Neuronal stem cell (in vitro differentiated cells): ENCODE measurements around the gene ARF3.
A peak's percentile ranks its signal among the peaks of the same experiment; 100 is the strongest.

Source experiments
- DNase-seq: peaks from one replicate; pipeline ENCODE4 v3.0.0-alpha.2; 2013; ENCODE audit warnings: low spot score
- H2AFZ ChIP-seq: one replicate; pipeline ENCODE4 v1.6.1; 2013; ENCODE audit warnings: mild to moderate bottlenecking, low read length, inconsistent platforms
- H2AK5ac ChIP-seq: 2 replicates; pipeline ENCODE4 v1.6.1; 2013; ENCODE audit warnings: low read depth, mild to moderate bottlenecking, inconsistent platforms, low read length, moderate library complexity, mixed read lengths
- H2BK120ac ChIP-seq: 2 replicates; pipeline ENCODE4 v1.6.1; 2013; ENCODE audit warnings: low read depth, mild to moderate bottlenecking, inconsistent platforms, low read length, moderate library complexity, mixed read lengths
- H2BK12ac ChIP-seq: one replicate; pipeline ENCODE4 v1.6.1; 2013; ENCODE audit warnings: low read length, inconsistent platforms
- H2BK15ac ChIP-seq: 2 replicates; pipeline ENCODE4 v1.6.1; 2013; ENCODE audit warnings: mild to moderate bottlenecking, low read length, inconsistent platforms, mixed read lengths
- H2BK5ac ChIP-seq: one replicate; pipeline ENCODE4 v1.6.1; 2013; ENCODE audit warnings: inconsistent platforms, mild to moderate bottlenecking, low read length, moderate library complexity
- H3K14ac ChIP-seq: one replicate; pipeline ENCODE4 v1.6.1; 2013; ENCODE audit warnings: low read length, inconsistent platforms
- H3K18ac ChIP-seq: 2 replicates; pipeline ENCODE4 v1.6.1; 2013; ENCODE audit warnings: low read length, inconsistent platforms
- H3K23ac ChIP-seq: 2 replicates; pipeline ENCODE4 v1.6.1; 2013; ENCODE audit warnings: low read depth, mild to moderate bottlenecking, mixed read lengths, low read length, inconsistent platforms; ENCODE audit not compliant: poor library complexity
- H3K27ac ChIP-seq: replicated peaks from 3 replicates; pipeline ENCODE4 v1.5.1; 2013; ENCODE audit warnings: low read length, inconsistent platforms
- H3K27me3 ChIP-seq, 3 experiments: 2 replicates each; pipeline ENCODE4 v1.6.1; 2013; ENCODE audit warnings: low read length in 3 of 3, mild to moderate bottlenecking in 2 of 3, inconsistent platforms in 1 of 3, low read depth in 1 of 3, mixed read lengths in 1 of 3, moderate library complexity in 1 of 3; ENCODE audit not compliant: control insufficient read depth in 3 of 3, insufficient read depth in 3 of 3
- H3K36me3 ChIP-seq, 2 donors: replicated peaks in 1 of 2; 2 replicates each; pipeline ENCODE4 v1.6.1; 2013; ENCODE audit warnings: low read length in 2 of 2; ENCODE audit not compliant: control insufficient read depth in 2 of 2, insufficient read depth in 2 of 2
- H3K4ac ChIP-seq: 2 replicates; pipeline ENCODE4 v1.6.1; 2013; ENCODE audit warnings: inconsistent platforms, mild to moderate bottlenecking, low read length, moderate library complexity
- H3K4me1 ChIP-seq, 2 donors: 1 replicate in 1 of 2; 2 replicates in 1 of 2; pipeline ENCODE4 v1.6.1; 2013; ENCODE audit warnings: low read length in 2 of 2, low read depth in 1 of 2; ENCODE audit not compliant: control insufficient read depth in 2 of 2, insufficient read depth in 1 of 2
- H3K4me2 ChIP-seq: one replicate; pipeline ENCODE4 v1.6.1; 2013; ENCODE audit warnings: mild to moderate bottlenecking, low read length, inconsistent platforms; ENCODE audit not compliant: insufficient read depth, poor library complexity, severe bottlenecking
- H3K4me3 ChIP-seq, 2 donors: 2 replicates each; pipeline ENCODE4 v1.5.1; 2013; ENCODE audit warnings: low read length in 2 of 2, mild to moderate bottlenecking in 2 of 2, inconsistent platforms in 1 of 2, moderate library complexity in 1 of 2
- H3K79me1 ChIP-seq: one replicate; pipeline ENCODE4 v1.6.1; 2013; ENCODE audit warnings: low read depth, mild to moderate bottlenecking, inconsistent platforms, low read length, moderate library complexity
- H3K9ac ChIP-seq: one replicate; pipeline ENCODE4 v1.6.1; 2013; ENCODE audit warnings: mild to moderate bottlenecking, low read depth, low read length, inconsistent platforms; ENCODE audit not compliant: poor library complexity
- H3K9me3 ChIP-seq, 2 donors: replicated peaks in 1 of 2; 2 replicates each; pipeline versions ENCODE3 to v1.6.1; 2013; ENCODE audit warnings: low read length in 2 of 2, mild to moderate bottlenecking in 2 of 2, inconsistent platforms in 1 of 2, low read depth in 1 of 2, mixed read lengths in 1 of 2, moderate library complexity in 1 of 2; ENCODE audit not compliant: control insufficient read depth in 2 of 2, insufficient read depth in 1 of 2
- H4K8ac ChIP-seq: one replicate; pipeline ENCODE4 v1.6.1; 2013; ENCODE audit warnings: low read depth, mild to moderate bottlenecking, inconsistent platforms, low read length, moderate library complexity
- H4K91ac ChIP-seq: one replicate; pipeline ENCODE4 v1.6.1; 2013; ENCODE audit warnings: low read length, low read depth, mild to moderate bottlenecking, inconsistent platforms; ENCODE audit not compliant: poor library complexity
- WGBS, 2 donors: extraction: QIAGEN DNeasy Blood & Tissue Kit; methylation state at CpG; one replicate each; pipeline ENCODE4 v1.1.7; 2013; ENCODE audit warnings: missing lambda C conversion rate in 2 of 2, mixed read lengths in 1 of 2; ENCODE audit not compliant: insufficient read length in 2 of 2, insufficient replicate concordance in 1 of 2; ENCODE audit errors: extremely low coverage in 2 of 2; 5-methylcytosine and 5-hydroxymethylcytosine counted together

ARF3 gene

DNA sequence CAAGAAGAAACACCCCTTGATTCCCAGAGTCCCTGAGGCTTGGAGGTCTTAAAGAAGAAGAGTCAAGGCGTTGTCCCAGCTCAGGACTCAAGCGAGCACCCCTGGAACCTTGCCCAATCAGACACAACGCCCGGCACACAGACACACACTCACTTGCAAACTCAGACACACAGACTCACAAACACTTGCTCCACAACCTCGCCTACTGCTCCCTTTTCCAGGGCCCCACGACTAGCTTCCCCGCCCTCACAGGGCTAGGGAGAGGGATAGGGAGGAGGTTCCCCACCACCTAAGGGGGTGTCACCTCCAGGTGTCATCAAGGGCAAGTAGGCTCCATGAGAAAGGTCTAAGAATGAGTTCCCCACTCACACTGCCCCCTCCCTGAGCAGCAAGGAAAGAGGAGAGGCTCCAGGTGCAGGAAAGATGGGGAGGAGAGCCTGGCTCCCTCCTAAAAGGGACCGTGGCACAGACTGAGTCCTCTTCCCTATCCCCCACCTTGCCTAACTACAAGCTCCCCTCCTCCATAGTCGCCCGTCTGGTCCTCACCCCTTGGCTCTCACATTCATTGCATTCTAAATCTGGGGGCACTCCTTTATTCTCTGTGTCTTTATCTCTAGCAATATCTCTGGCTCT, 13.5 kb upstream of the ARF3 start:
- WGBS, 2 donors = no CpG with 5 or more reads among the region's 10 CpGs
- Histone ChIP-seq H2BK5ac (no peak overlapping the region), H3K9ac (no peak overlapping the region), H2AFZ (peak overlapping the region; percentile 89), H3K36me3 (no peaks in the 10 kb centered on the region), H3K4me2 (no peak overlapping the region), H4K91ac (no peak overlapping the region), H2BK120ac (no peak overlapping the region), H4K8ac (no peak overlapping the region), H2BK15ac (no peak overlapping the region), H3K27ac (no peak overlapping the region), H3K23ac (peak overlapping the region; percentile 57), H3K4me1 (peaks cover 9 to 15% of the 10 kb centered on the region in 2 donors), H3K4me3 (peak overlapping the region in 1 of 2 donors; percentile 42), H3K4ac (no peak overlapping the region), H3K18ac (no peak overlapping the region), H3K9me3 (peaks cover 1 to 3% of the 10 kb centered on the region in 2 donors), H3K27me3 (peaks cover 44 to 94% (median 93%) of the 10 kb centered on the region in 3 experiments), H3K14ac (no peak overlapping the region), H3K79me1 (no peaks in the 10 kb centered on the region), H2AK5ac (no peak overlapping the region), H2BK12ac (no peak overlapping the region)
- no peak for DNase-seq

DNA sequence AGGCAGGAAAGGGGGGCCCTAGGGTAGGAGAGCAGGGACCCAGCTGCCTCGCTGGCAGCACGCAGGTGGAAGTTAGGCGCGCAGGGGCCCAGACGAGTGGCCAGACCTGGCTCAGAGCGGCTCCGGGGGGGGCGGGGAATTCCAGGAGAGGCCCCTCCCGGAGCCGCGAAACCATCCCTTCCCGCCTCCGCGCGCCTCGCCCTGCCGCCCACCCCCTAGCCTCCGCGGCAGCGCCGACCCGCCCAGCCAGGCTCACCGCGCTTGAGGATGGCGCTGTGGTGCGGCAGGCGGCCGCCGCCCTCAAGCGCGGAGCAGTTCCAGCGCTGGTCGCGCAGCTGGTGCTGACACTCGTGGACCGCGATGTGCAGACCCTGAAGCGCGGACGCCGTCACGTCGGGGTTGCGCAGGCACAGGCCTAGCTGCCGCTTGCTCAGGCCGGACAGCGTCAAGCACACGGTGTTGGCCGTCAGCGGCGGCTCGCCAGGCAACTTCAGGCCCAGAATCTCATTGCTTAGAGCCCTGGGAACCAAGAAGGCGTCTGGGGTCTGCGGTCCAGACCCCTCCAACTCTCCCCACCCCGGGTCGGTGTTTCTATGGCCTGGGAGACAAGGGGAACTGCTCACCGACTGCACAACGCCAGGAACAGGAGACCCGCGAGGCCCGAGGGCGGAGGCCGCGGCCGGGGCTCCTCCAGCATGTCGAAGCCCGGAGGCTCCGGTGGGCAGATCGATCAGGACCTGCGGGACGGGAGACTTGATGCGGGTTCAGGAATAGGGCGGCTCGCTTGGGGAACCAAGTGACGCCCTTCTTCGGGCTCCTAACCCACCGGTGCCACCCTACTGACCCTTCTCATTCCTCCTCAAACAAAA, 12.8 kb upstream of the ARF3 start:
- Histone ChIP-seq H2BK120ac (no peak overlapping the region), H3K14ac (no peak overlapping the region), H3K79me1 (no peaks in the 10 kb centered on the region), H3K18ac (peak overlapping the region; percentile 56), H3K4me2 (peak overlapping the region; percentile 78), H3K9ac (peak overlapping the region; percentile 83), H3K4ac (no peak overlapping the region), H3K36me3 (no peaks in the 10 kb centered on the region), H3K27ac (no peak overlapping the region), H3K9me3 (peaks cover 1 to 3% of the 10 kb centered on the region in 2 donors), H2BK12ac (no peak overlapping the region), H3K4me1 (peaks cover 9 to 15% of the 10 kb centered on the region in 2 donors), H3K23ac (no peak overlapping the region), H2AK5ac (peak overlapping the region; percentile 22), H4K91ac (no peak overlapping the region), H3K27me3 (peaks cover 42 to 93% (median 91%) of the 10 kb centered on the region in 3 experiments), H2BK5ac (no peak overlapping the region), H2BK15ac (no peak overlapping the region), H2AFZ (peak overlapping the region; percentile 87), H4K8ac (no peak overlapping the region), H3K4me3 (peak overlapping the region in 1 of 2 donors; percentile 69)
- WGBS, 2 donors = no CpG with 5 or more reads among the region's 77 CpGs
- DNase-seq = no peak

DNA sequence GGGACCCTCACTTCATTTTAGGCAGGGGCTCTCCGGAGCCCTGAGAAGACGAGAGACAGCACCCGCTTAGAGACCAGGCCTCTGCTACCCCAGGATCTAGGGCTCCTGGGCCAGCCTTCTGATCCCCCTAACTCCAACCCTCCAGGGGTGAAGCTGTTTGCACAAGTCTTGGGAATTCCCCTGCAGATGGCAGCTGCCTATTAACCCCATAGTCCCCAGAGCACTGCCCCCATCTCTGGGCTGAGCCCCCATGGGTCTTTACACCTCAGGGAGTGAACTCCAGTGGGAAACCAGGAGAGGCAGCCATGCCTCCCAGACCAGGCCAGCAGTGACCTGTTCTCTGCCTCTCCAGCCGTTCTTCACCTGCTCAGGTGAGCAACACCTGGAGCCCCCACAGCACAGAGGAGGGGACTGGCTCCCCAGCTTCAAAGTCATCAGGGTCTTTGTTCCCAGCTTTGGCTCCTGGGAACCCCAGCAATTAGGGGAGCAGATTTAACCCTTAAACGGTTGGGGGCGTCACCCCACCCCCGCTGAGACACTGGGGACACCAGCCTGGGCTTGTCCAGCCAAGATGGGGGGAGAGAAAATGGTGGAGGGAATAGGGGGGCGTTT, 12.0 kb upstream of the ARF3 start:
- H3K9me3 ChIP-seq = peaks cover 1 to 3% of the 10 kb centered on the region in 2 donors
- H2BK120ac ChIP-seq = no peak overlapping the region
- H3K4me3 ChIP-seq = no peak overlapping the region
- no peak overlapping the region for H2BK5ac ChIP-seq
- H3K23ac ChIP-seq = no peak overlapping the region
- no peak overlapping the region for H3K9ac ChIP-seq
- no peak overlapping the region for H3K4ac ChIP-seq
- H3K4me2 ChIP-seq = peak overlapping the region; percentile 78
- no peak overlapping the region for H4K91ac ChIP-seq
- H3K18ac ChIP-seq = peak overlapping the region; percentile 56
- peaks cover 40 to 93% (median 85%) of the 10 kb centered on the region in 3 experiments for H3K27me3 ChIP-seq
- H2AK5ac ChIP-seq = peak overlapping the region; percentile 22
- DNase-seq = no peak
- H2AFZ ChIP-seq = no peak overlapping the region
- H2BK12ac ChIP-seq = no peak overlapping the region
- peaks cover 9 to 15% of the 10 kb centered on the region in 2 donors for H3K4me1 ChIP-seq
- no peak overlapping the region for H2BK15ac ChIP-seq
- H3K14ac ChIP-seq = no peak overlapping the region
- no peaks in the 10 kb centered on the region for H3K79me1 ChIP-seq
- H4K8ac ChIP-seq = no peak overlapping the region
- no peak overlapping the region for H3K27ac ChIP-seq
- H3K36me3 ChIP-seq = no peaks in the 10 kb centered on the region
- WGBS, 2 donors = no CpG with 5 or more reads among the region's 8 CpGs

- Histone ChIP-seq H3K9me3 (peaks cover 1 to 3% of the 10 kb centered on the region in 2 donors), H3K4me3 (no peak overlapping the region), H3K79me1 (no peaks in the 10 kb centered on the region), H3K4ac (no peak overlapping the region), H2BK15ac (no peak overlapping the region), H2BK120ac (no peak overlapping the region), H3K4me2 (no peak overlapping the region), H4K8ac (no peak overlapping the region), H3K14ac (no peak overlapping the region), H3K9ac (no peak overlapping the region), H3K27me3 (peaks cover 35 to 86% (median 77%) of the 10 kb centered on the region in 3 experiments), H3K36me3 (no peaks in the 10 kb centered on the region), H2AFZ (no peak overlapping the region), H2AK5ac (no peak overlapping the region), H3K4me1 (peaks cover 9 to 15% of the 10 kb centered on the region in 2 donors), H4K91ac (no peak overlapping the region), H2BK12ac (no peak overlapping the region), H3K27ac (no peak overlapping the region), H3K23ac (no peak overlapping the region), H2BK5ac (no peak overlapping the region), H3K18ac (no peak overlapping the region)
- no CpG with 5 or more reads among the region's 3 CpGs for WGBS, 2 donors
- no peak for DNase-seq
These were observed 11.2 kb upstream of the ARF3 start for GRCh38 chr12:48968467-48968866.
